ENCODE data around the gene AMFR. TPM values are rescaled to one million over a fixed set of nuclear protein-coding genes. Genes with fewer than 3 reads are reported as not detected.

AMFR gene
- total RNA-seq, 4 donors from 2014 or later = 126 to 215 (median 162) TPM

DNA sequence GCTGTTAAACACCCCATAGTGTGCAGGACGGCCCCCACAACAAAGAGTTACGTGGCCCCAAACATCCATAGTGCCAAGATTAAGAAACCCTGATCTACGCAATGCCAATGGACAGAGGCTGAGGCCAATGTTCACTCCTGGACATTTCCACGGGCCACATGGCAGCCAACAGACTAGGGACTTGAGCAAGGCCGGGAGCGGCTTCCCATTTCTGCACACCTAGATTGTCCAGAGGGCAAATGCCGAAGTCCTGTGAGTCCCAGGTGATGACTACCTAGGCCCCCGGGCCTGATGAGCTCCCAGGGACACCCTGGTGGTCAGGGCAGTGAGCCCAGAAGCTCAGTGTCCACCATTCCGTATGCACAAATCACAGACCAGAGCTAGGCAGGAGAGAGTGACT, 95.5 kb downstream of the AMFR start:
- ATAC-seq (ENCODE audit: low FRiP score) (no peak), DNase-seq (ENCODE audit: low spot score) (no peak)
- TF ChIP-seq, protein P1, sequence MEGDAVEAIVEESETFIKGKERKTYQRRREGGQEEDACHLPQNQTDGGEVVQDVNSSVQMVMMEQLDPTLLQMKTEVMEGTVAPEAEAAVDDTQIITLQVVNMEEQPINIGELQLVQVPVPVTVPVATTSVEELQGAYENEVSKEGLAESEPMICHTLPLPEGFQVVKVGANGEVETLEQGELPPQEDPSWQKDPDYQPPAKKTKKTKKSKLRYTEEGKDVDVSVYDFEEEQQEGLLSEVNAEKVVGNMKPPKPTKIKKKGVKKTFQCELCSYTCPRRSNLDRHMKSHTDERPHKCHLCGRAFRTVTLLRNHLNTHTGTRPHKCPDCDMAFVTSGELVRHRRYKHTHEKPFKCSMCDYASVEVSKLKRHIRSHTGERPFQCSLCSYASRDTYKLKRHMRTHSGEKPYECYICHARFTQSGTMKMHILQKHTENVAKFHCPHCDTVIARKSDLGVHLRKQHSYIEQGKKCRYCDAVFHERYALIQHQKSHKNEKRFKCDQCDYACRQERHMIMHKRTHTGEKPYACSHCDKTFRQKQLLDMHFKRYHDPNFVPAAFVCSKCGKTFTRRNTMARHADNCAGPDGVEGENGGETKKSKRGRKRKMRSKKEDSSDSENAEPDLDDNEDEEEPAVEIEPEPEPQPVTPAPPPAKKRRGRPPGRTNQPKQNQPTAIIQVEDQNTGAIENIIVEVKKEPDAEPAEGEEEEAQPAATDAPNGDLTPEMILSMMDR (IDR thresholded peaks at IDR 0.05) = no peak

- TF ChIP-seq, protein P1 (IDR thresholded peaks at IDR 0.05) = no peak
- ATAC-seq (ENCODE audit: low FRiP score) (no peak), DNase-seq (ENCODE audit: low spot score) (no peak)
Observed at GRCh38 chr16:56328276-56329022, 96.9 kb downstream of the AMFR start.

- ATAC-seq (ENCODE audit: low FRiP score) = no peak
- TF ChIP-seq, protein P1 (IDR thresholded peaks at IDR 0.05) = no peak
- DNase-seq (ENCODE audit: low spot score) = no peak
Observed at GRCh38 chr16:56327929-56328258, 97.5 kb downstream of the AMFR start.

- TF ChIP-seq, protein P1 (IDR thresholded peaks at IDR 0.05) = no peak
- no peak for ATAC-seq (ENCODE audit: low FRiP score)
- no peak for DNase-seq (ENCODE audit: low spot score)
Observed at GRCh38 chr16:56327071-56327928, 98.0 kb downstream of the AMFR start.

DNA sequence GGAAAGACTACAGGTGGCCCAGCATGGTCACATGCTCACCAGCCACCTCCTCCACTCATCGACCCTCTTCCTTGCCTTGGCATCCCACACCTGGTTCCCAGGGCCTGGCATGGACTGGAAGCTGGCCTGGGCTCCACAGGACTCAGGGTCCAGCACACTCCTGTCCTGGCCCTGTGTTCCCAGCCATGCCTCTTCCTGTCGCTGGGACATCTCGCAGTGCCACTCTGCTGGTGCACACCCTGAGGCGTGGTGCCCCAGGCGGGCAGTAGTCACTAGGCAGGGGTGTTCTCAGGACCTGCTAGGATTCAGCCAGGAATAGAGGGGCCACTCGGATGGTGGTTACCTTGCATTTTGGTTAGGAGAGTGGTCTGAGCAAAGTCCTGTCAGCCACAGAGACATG, 99.4 kb downstream of the AMFR start:
- TF ChIP-seq, protein P1 (IDR thresholded peaks at IDR 0.05) = no peak
- no peak for ATAC-seq (ENCODE audit: low FRiP score)
- DNase-seq (ENCODE audit: low spot score) = no peak

- no peak for DNase-seq (ENCODE audit: low spot score)
- TF ChIP-seq, protein P1 (IDR thresholded peaks at IDR 0.05) = no peak
- no peak for ATAC-seq (ENCODE audit: low FRiP score)
Observed at GRCh38 chr16:56324406-56324805, 100.9 kb downstream of the AMFR start.
